Cardiac fibroblast (primary cell): ENCODE measurements around the gene GGTA1.
A peak's percentile ranks its signal among the peaks of the same experiment; 100 is the strongest.

ENCODE experiments used
- DNase-seq, 2 donors: peaks; one replicate each; pipeline versions ENCODE4 v3.0.0 to v3.0.0-alpha.2; 2010; ENCODE audit warnings: low read depth in 2 of 2
- H3K4me3 ChIP-seq, 2 donors: replicated peaks in 1 of 2; 1 replicate in 1 of 2; 2 replicates in 1 of 2; pipeline ENCODE4 v1.5.1; 2011; ENCODE audit warnings: low read depth in 2 of 2, low read length in 2 of 2, mild to moderate bottlenecking in 2 of 2, moderate library complexity in 1 of 2
- CTCF ChIP-seq: IDR thresholded peaks from one replicate; pipeline ENCODE4 v1.5.1; 2011; ENCODE audit warnings: low read depth, mild to moderate bottlenecking, low read length, inconsistent platforms

GGTA1 gene

GRCh38 chr9:121452085-121452484, 47.6 kb downstream of the GGTA1 start:
- no peak for TF ChIP-seq CTCF
- no peak for DNase-seq
- H3K4me3 ChIP-seq: no peak overlapping the region

- no peak for DNase-seq
- H3K4me3 ChIP-seq: no peak overlapping the region
- no peak for TF ChIP-seq CTCF
Measured at GRCh38 chr9:121451586-121451985, 48.1 kb downstream of the GGTA1 start.

GRCh38 chr9:121450241-121450640, 49.4 kb downstream of the GGTA1 start:
- TF ChIP-seq CTCF: no peak
- DNase-seq: peak in 1 of 2 donors; percentile 20
- H3K4me3 ChIP-seq: no peak overlapping the region

GRCh38 chr9:121449786-121450185, 49.9 kb downstream of the GGTA1 start:
- TF ChIP-seq CTCF: no peak
- no peak for DNase-seq
- no peak overlapping the region for H3K4me3 ChIP-seq

GRCh38 chr9:121447321-121447834, 52.3 kb downstream of the GGTA1 start:
- no peak for TF ChIP-seq CTCF
- peak; percentile 51 to 66 for DNase-seq
- no peak overlapping the region for H3K4me3 ChIP-seq

- DNase-seq: no peak
- TF ChIP-seq CTCF: no peak
- no peak overlapping the region for H3K4me3 ChIP-seq
Measured at GRCh38 chr9:121445986-121446385, 53.7 kb downstream of the GGTA1 start.

- H3K4me3 ChIP-seq: no peak overlapping the region
- no peak for DNase-seq
- TF ChIP-seq CTCF: no peak
Measured at GRCh38 chr9:121443981-121444380, 55.7 kb downstream of the GGTA1 start.
